ENCODE measurements around the gene CRISP2.
"Not testable (repeated sequence)": the region's sequence is repeated elsewhere in the genome, so short reads cannot be mapped to it uniquely, and the experiment has no call there.

CRISP2 gene

DNA sequence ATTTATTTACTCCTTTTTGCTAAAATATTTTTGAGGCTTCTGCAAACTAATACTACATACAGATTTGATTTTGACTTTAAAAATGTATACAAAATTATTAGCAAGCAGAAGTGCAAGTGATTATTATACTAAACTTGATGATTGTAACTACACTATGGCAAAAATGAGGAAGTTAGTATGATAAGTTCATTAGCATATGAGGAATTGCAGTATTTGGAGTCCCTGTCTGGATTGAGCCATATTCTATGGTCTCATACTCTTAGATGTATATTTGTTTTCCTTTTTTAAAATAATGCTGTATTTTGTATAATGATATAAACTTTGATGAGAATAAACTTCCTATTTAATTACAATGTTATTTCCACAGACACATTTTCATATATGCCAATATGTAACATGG, 16.9 kb upstream of the CRISP2 start:
- H3K4me3 ChIP-seq (replicated peaks; ENCODE audit: low read depth, low read length): no peak overlapping the region
- TF ChIP-seq, protein P1, sequence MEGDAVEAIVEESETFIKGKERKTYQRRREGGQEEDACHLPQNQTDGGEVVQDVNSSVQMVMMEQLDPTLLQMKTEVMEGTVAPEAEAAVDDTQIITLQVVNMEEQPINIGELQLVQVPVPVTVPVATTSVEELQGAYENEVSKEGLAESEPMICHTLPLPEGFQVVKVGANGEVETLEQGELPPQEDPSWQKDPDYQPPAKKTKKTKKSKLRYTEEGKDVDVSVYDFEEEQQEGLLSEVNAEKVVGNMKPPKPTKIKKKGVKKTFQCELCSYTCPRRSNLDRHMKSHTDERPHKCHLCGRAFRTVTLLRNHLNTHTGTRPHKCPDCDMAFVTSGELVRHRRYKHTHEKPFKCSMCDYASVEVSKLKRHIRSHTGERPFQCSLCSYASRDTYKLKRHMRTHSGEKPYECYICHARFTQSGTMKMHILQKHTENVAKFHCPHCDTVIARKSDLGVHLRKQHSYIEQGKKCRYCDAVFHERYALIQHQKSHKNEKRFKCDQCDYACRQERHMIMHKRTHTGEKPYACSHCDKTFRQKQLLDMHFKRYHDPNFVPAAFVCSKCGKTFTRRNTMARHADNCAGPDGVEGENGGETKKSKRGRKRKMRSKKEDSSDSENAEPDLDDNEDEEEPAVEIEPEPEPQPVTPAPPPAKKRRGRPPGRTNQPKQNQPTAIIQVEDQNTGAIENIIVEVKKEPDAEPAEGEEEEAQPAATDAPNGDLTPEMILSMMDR (IDR thresholded peaks at IDR 0.05; ENCODE audit: low read length, missing control alignments): no peak
- DNase-seq (ENCODE audit: low read depth): no peak

DNA sequence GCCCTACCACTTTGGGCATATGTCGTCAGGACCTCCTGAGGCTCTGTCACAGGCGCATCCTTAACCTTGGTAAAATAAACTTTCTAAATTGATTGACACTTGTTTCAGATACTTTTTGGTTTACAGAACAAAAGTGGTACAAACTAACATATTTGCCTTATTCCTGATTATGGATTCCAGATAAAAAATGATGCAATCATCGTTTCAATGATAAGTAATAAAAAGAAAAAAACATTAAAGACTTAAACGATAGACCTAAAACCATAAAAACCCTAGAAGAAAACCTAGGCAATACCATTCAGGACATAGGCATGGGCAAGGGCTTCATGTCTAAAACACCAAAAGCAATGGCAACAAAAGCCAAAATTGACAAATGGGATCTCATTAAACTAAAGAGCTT, 10.6 kb upstream of the CRISP2 start:
- H3K4me3 ChIP-seq (replicated peaks; ENCODE audit: low read depth, low read length); DNase-seq (ENCODE audit: low read depth): not testable (repeated sequence)

DNA sequence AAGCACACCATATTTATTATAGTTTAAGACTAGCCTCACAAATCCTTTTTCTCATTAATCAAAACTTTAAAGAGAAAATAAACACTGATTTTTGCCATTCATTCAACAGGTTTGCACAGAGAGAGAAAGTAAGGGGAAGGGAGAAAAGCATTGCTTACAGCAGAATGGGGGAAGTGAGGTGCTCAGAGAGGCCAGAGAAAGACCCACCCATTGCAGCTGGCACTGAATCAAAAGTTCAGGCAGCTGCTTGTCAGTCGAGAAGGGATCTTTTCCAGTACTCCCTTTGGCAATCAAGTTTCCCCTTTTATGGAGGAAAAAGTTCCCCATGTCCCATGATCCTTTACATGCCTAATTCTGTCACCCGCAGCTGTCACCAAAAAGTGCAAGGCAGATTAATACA, 8.0 kb upstream of the CRISP2 start:
- TF ChIP-seq, protein P1 (IDR thresholded peaks at IDR 0.05; ENCODE audit: low read length, missing control alignments): no peak
- DNase-seq (ENCODE audit: low read depth): no peak
- H3K4me3 ChIP-seq (replicated peaks; ENCODE audit: low read depth, low read length): no peak overlapping the region

DNA sequence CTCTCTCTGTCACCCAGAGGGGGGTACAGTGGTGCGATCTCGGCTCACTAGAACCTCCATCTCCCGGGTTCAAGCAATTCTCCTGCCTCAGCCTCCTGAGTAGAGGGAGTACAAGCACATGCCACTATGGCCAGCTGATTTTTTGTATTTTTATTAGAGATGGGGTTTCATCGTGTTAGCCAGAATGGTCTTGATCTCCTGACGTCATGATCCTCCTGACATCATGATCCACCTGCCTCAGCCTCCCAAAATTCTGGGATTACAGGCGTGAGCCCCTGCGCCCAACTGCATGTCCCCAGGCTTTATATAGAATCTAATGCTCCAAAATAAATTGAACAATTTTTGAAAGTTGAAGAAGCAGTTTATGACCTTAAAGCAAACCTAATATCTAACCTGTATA, 7.0 kb upstream of the CRISP2 start:
- H3K4me3 ChIP-seq (replicated peaks; ENCODE audit: low read depth, low read length): no peak overlapping the region
- TF ChIP-seq, protein P1 (IDR thresholded peaks at IDR 0.05; ENCODE audit: low read length, missing control alignments): no peak
- no peak for DNase-seq (ENCODE audit: low read depth)

DNA sequence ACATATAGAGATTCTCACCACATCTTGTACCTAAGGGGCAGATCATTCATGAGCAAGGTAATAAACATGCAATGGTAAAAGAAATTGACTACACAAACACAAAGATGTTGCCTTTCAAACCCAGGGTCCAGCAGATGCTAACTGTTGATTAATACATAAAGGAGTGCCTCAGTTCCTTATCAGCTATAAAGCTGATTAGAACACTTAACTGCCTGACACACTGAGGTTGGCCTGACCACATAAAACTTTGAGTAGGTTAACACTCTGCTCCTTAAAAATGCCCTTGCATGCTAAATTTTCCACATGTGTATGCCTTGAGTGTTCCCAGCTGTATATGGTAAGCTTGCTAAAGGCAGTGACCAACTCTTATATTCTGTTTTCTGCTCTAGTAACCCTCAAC, 14.9 kb downstream of the CRISP2 start:
- TF ChIP-seq, protein P1 (IDR thresholded peaks at IDR 0.05; ENCODE audit: low read length, missing control alignments): no peak
- no peak for DNase-seq (ENCODE audit: low read depth)
- H3K4me3 ChIP-seq (replicated peaks; ENCODE audit: low read depth, low read length): no peak overlapping the region

DNA sequence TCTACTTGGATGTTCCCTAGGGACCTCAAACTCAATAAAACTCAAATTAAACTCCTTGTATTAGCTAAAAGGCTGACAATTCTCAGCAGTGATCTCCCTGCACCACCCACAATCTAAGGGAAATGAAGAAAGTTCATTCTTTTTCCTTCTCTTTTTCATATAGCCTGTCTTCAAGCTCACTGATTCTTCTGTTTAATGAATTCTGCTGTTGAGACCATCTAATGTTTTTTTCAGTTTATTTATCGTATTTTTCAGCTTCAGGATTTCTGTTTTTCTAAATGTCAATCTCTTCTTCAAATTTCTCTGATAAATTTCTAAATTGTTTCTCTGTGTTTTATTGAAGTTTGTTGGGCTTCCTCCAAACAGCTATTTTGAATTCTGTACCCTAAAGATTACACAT, 19.8 kb downstream of the CRISP2 start:
- H3K4me3 ChIP-seq (replicated peaks; ENCODE audit: low read depth, low read length): no peak overlapping the region
- DNase-seq (ENCODE audit: low read depth): no peak
- TF ChIP-seq, protein P1 (IDR thresholded peaks at IDR 0.05; ENCODE audit: low read length, missing control alignments): no peak

DNA sequence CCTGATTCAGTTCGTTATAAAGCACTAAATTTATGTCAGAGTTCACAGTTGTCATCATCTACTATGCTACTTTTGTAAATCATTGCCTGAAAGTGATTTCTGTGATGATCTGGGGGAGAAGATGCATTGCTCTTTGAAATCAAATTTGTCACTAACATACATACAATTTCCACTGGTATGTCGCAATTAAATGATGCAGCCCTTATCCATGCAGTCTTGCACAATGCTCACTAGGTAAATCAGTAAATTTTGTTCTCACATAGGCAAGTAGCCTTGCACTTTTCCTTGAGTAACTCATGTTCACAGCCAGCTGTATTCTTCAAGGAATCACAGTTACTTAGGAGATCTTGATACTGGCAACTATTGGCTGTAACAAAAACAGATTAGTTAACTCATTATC, 20.8 kb downstream of the CRISP2 start:
- no peak overlapping the region for H3K4me3 ChIP-seq (replicated peaks; ENCODE audit: low read depth, low read length)
- TF ChIP-seq, protein P1 (IDR thresholded peaks at IDR 0.05; ENCODE audit: low read length, missing control alignments): no peak
- no peak for DNase-seq (ENCODE audit: low read depth)

Data from fibroblast of pulmonary artery (primary cell).